ENCODE results near the gene PDE4A.

GRCh38 chr19:10432736-10433130 lies 12.4 kb downstream of the PDE4A start:
- TF ChIP-seq MAX (IDR thresholded peaks at IDR 0.05) (no peak), RAD21 (IDR thresholded peaks at IDR 0.05; ENCODE audit: low read depth) (no peak), CREB1 (IDR thresholded peaks at IDR 0.05; ENCODE audit: low read depth) (no peak), ZBTB7A (IDR thresholded peaks at IDR 0.05; ENCODE audit: low read depth) (no peak), YY1 (IDR thresholded peaks at IDR 0.05; ENCODE audit: low read depth) (no peak), EP300 (IDR thresholded peaks at IDR 0.05; ENCODE audit: borderline replicate concordance) (no peak), NFIC (IDR thresholded peaks at IDR 0.05) (no peak), CEBPB (IDR thresholded peaks at IDR 0.05) (no peak), TEAD4 (IDR thresholded peaks at IDR 0.05) (no peak), TAF1 (IDR thresholded peaks at IDR 0.05; ENCODE audit: low read depth) (no peak)
- TF ChIP-seq, protein P1, sequence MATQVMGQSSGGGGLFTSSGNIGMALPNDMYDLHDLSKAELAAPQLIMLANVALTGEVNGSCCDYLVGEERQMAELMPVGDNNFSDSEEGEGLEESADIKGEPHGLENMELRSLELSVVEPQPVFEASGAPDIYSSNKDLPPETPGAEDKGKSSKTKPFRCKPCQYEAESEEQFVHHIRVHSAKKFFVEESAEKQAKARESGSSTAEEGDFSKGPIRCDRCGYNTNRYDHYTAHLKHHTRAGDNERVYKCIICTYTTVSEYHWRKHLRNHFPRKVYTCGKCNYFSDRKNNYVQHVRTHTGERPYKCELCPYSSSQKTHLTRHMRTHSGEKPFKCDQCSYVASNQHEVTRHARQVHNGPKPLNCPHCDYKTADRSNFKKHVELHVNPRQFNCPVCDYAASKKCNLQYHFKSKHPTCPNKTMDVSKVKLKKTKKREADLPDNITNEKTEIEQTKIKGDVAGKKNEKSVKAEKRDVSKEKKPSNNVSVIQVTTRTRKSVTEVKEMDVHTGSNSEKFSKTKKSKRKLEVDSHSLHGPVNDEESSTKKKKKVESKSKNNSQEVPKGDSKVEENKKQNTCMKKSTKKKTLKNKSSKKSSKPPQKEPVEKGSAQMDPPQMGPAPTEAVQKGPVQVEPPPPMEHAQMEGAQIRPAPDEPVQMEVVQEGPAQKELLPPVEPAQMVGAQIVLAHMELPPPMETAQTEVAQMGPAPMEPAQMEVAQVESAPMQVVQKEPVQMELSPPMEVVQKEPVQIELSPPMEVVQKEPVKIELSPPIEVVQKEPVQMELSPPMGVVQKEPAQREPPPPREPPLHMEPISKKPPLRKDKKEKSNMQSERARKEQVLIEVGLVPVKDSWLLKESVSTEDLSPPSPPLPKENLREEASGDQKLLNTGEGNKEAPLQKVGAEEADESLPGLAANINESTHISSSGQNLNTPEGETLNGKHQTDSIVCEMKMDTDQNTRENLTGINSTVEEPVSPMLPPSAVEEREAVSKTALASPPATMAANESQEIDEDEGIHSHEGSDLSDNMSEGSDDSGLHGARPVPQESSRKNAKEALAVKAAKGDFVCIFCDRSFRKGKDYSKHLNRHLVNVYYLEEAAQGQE (IDR thresholded peaks at IDR 0.05; ENCODE audit: low read depth): no peak
- TF ChIP-seq, protein P2, sequence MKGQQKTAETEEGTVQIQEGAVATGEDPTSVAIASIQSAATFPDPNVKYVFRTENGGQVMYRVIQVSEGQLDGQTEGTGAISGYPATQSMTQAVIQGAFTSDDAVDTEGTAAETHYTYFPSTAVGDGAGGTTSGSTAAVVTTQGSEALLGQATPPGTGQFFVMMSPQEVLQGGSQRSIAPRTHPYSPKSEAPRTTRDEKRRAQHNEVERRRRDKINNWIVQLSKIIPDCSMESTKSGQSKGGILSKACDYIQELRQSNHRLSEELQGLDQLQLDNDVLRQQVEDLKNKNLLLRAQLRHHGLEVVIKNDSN (IDR thresholded peaks at IDR 0.05): no peak
